Measurements from ENCODE around the gene MAFG. TPM values are rescaled to one million over a fixed set of nuclear protein-coding genes. Genes with fewer than 3 reads are reported as not detected.

Gene MAFG
- total and polyA plus RNA-seq, 3 experiments from 2014 or later = 2.5 to 34.7 (median 28.4) TPM

- H3K4me1 ChIP-seq (ENCODE audit: insufficient read depth, low read length) = no peaks in the 10 kb centered on the region
- Mint-ChIP-seq H3K27ac (no peak overlapping the region), H3K27me3 (peaks cover 8 to 12% of the 10 kb centered on the region in 2 donors), H3K4me1 (peaks cover 4 to 7% (median 6%) of the 10 kb centered on the region in 3 donors), H3K9me3 (no peaks in the 10 kb centered on the region), H3K4me3 (no peak overlapping the region), H3K36me3 (peaks cover 0 to 50% (median 6%) of the 10 kb centered on the region in 3 donors)
- H3K4me3 ChIP-seq (ENCODE audit: low read length) = no peak overlapping the region
- no peaks in the 10 kb centered on the region for H3K36me3 ChIP-seq (ENCODE audit: insufficient read depth, low read length)
- H3K9me3 ChIP-seq (ENCODE audit: low read length) = no peaks in the 10 kb centered on the region
- peaks cover 7% of the 10 kb centered on the region for H3K27me3 ChIP-seq (ENCODE audit: insufficient read depth, low read length, poor library complexity, severe bottlenecking)
- POLR2A ChIA-PET = no interaction called here
- CTCF ChIA-PET = no interaction called here
- no peak overlapping the region for H3K27ac ChIP-seq (ENCODE audit: low read depth, low read length)
- DNase-seq = no peak
Measured at GRCh38 chr17:81903896-81904599, 23.5 kb downstream of the MAFG start.

GRCh38 chr17:81903415-81903831, 24.1 kb downstream of the MAFG start:
- peaks cover 8 to 12% of the 10 kb centered on the region in 2 donors for H3K27me3 Mint-ChIP-seq
- H3K4me3 Mint-ChIP-seq = peak overlapping the region in 1 of 7 donors; percentile 32
- Histone ChIP-seq H3K27ac (ENCODE audit: low read depth, low read length) (no peak overlapping the region), H3K4me3 (ENCODE audit: low read length) (no peak overlapping the region), H3K36me3 (ENCODE audit: insufficient read depth, low read length) (no peaks in the 10 kb centered on the region), H3K4me1 (ENCODE audit: insufficient read depth, low read length) (no peaks in the 10 kb centered on the region), H3K27me3 (ENCODE audit: insufficient read depth, low read length, poor library complexity, severe bottlenecking) (peaks cover 7% of the 10 kb centered on the region), H3K9me3 (ENCODE audit: low read length) (no peaks in the 10 kb centered on the region)
- peaks cover 0 to 53% (median 6%) of the 10 kb centered on the region in 3 donors for H3K36me3 Mint-ChIP-seq
- ChIA-PET CTCF (no interaction called here), POLR2A (no interaction called here)
- H3K4me1 Mint-ChIP-seq = peaks cover 4 to 7% (median 6%) of the 10 kb centered on the region in 3 donors
- DNase-seq = no peak
- no peaks in the 10 kb centered on the region for H3K9me3 Mint-ChIP-seq
- no peak overlapping the region for H3K27ac Mint-ChIP-seq

- no peaks in the 10 kb centered on the region for H3K4me1 ChIP-seq (ENCODE audit: insufficient read depth, low read length)
- DNase-seq = no peak
- H3K4me3 Mint-ChIP-seq = no peak overlapping the region
- H3K27ac ChIP-seq (ENCODE audit: low read depth, low read length) = no peak overlapping the region
- H3K4me3 ChIP-seq (ENCODE audit: low read length) = no peak overlapping the region
- no peak overlapping the region for H3K27ac Mint-ChIP-seq
- peaks cover 0 to 53% (median 6%) of the 10 kb centered on the region in 3 donors for H3K36me3 Mint-ChIP-seq
- ChIA-PET POLR2A (no interaction called here), CTCF (no interaction called here)
- peaks cover 4 to 7% (median 6%) of the 10 kb centered on the region in 3 donors for H3K4me1 Mint-ChIP-seq
- H3K27me3 Mint-ChIP-seq = peaks cover 8 to 12% of the 10 kb centered on the region in 2 donors
- no peaks in the 10 kb centered on the region for H3K9me3 Mint-ChIP-seq
- H3K9me3 ChIP-seq (ENCODE audit: low read length) = no peaks in the 10 kb centered on the region
- H3K27me3 ChIP-seq (ENCODE audit: insufficient read depth, low read length, poor library complexity, severe bottlenecking) = peaks cover 7% of the 10 kb centered on the region
- no peaks in the 10 kb centered on the region for H3K36me3 ChIP-seq (ENCODE audit: insufficient read depth, low read length)
Measured at GRCh38 chr17:81902653-81903414, 24.7 kb downstream of the MAFG start.

DNA sequence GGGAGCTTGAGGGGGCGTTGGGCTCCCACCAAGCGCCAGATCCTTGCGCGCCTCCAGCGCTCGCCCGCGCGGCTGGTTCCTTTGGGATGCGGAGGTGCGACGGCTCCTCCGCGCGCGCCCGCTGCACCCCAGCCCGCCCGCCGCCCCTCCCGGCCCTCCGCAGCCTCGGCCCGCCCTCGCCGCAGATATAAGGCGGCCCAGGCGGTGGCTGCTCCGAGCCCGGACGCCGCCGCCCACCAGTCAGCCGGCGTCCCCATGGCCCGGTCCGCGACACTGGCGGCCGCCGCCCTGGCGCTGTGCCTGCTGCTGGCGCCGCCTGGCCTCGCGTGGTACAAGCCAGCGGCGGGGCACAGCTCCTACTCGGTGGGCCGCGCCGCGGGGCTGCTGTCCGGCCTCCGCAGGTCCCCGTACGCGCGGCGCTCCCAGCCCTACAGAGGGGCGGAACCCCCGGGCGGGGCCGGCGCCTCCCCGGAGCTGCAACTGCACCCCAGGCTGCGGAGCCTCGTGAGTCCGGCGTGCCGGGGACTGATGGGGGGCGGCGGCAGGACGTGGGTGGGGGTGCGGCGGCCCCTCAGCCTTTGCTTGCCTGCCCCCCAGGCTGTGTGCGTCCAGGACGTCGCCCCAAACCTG, 25.4 kb downstream of the MAFG start, which contains the start of gene NPB:
NPB (plus strand) TSS at position 216 of the 630 bp plus-strand sequence; CDS start at position 256, 40 bp downstream.
- Histone ChIP-seq H3K4me3 (ENCODE audit: low read length) (no peak within 1 kb of the TSS), H3K4me1 (ENCODE audit: insufficient read depth, low read length) (no peaks in the 10 kb centered on the region), H3K9me3 (ENCODE audit: low read length) (no peaks in the 10 kb centered on the region), H3K27ac (ENCODE audit: low read depth, low read length) (no peak within 1 kb of the TSS), H3K36me3 (ENCODE audit: insufficient read depth, low read length) (no peaks in the 10 kb centered on the region), H3K27me3 (ENCODE audit: insufficient read depth, low read length, poor library complexity, severe bottlenecking) (peaks cover 7% of the 10 kb centered on the region)
- POLR2A ChIA-PET = no interaction called here
- CTCF ChIA-PET = interaction anchor here (0.8 kb wide), 1 partner anchor 649 kb away, joined by 3 read pairs; no protein-coding TSS in a partner anchor
- Mint-ChIP-seq H3K9me3 (no peaks in the 10 kb centered on the region), H3K4me1 (peaks cover 4 to 7% (median 6%) of the 10 kb centered on the region in 3 donors), H3K36me3 (peaks cover 0 to 53% (median 6%) of the 10 kb centered on the region in 3 donors), H3K27me3 (peaks cover 8 to 12% of the 10 kb centered on the region in 2 donors), H3K4me3 (peak within 1 kb of the TSS in 5 of 7 donors; percentile 28 to 81 (median 39)), H3K27ac (no peak within 1 kb of the TSS)
- DNase-seq = no peak

- Histone ChIP-seq H3K27ac (ENCODE audit: low read depth, low read length) (no peak overlapping the region), H3K36me3 (ENCODE audit: insufficient read depth, low read length) (no peaks in the 10 kb centered on the region), H3K4me1 (ENCODE audit: insufficient read depth, low read length) (no peaks in the 10 kb centered on the region), H3K9me3 (ENCODE audit: low read length) (no peaks in the 10 kb centered on the region), H3K27me3 (ENCODE audit: insufficient read depth, low read length, poor library complexity, severe bottlenecking) (peaks cover 7% of the 10 kb centered on the region), H3K4me3 (ENCODE audit: low read length) (no peak overlapping the region)
- peaks cover 0 to 51% (median 6%) of the 10 kb centered on the region in 3 donors for H3K36me3 Mint-ChIP-seq
- peaks cover 4 to 7% (median 6%) of the 10 kb centered on the region in 3 donors for H3K4me1 Mint-ChIP-seq
- POLR2A ChIA-PET = no interaction called here
- peaks cover 8 to 12% of the 10 kb centered on the region in 2 donors for H3K27me3 Mint-ChIP-seq
- H3K27ac Mint-ChIP-seq = no peak overlapping the region
- peak overlapping the region in 6 of 7 donors; percentile 10 to 81 (median 42) for H3K4me3 Mint-ChIP-seq
- CTCF ChIA-PET = interaction anchor here (0.8 kb wide), 1 partner anchor 648 kb away, joined by 3 read pairs; no protein-coding TSS in a partner anchor
- H3K9me3 Mint-ChIP-seq = no peaks in the 10 kb centered on the region
- DNase-seq = no peak
Measured at GRCh38 chr17:81901167-81902022, 26.1 kb downstream of the MAFG start.

- peaks cover 8 to 12% of the 10 kb centered on the region in 2 donors for H3K27me3 Mint-ChIP-seq
- H3K9me3 Mint-ChIP-seq = no peaks in the 10 kb centered on the region
- H3K27ac Mint-ChIP-seq = peak overlapping the region in 1 of 8 donors; percentile 36
- H3K4me3 Mint-ChIP-seq = peak overlapping the region in 1 of 7 donors; percentile 81
- no peak overlapping the region for H3K4me3 ChIP-seq (ENCODE audit: low read length)
- H3K27me3 ChIP-seq (ENCODE audit: insufficient read depth, low read length, poor library complexity, severe bottlenecking) = peaks cover 7% of the 10 kb centered on the region
- H3K36me3 ChIP-seq (ENCODE audit: insufficient read depth, low read length) = no peaks in the 10 kb centered on the region
- H3K9me3 ChIP-seq (ENCODE audit: low read length) = no peaks in the 10 kb centered on the region
- peaks cover 4 to 7% (median 6%) of the 10 kb centered on the region in 3 donors for H3K4me1 Mint-ChIP-seq
- POLR2A ChIA-PET = no interaction called here
- H3K4me1 ChIP-seq (ENCODE audit: insufficient read depth, low read length) = no peaks in the 10 kb centered on the region
- H3K27ac ChIP-seq (ENCODE audit: low read depth, low read length) = no peak overlapping the region
- DNase-seq = no peak
- peaks cover 0 to 50% (median 8%) of the 10 kb centered on the region in 3 donors for H3K36me3 Mint-ChIP-seq
- CTCF ChIA-PET = no interaction called here
Measured at GRCh38 chr17:81900181-81900820, 27.2 kb downstream of the MAFG start.

GRCh38 chr17:81899514-81900166, 27.9 kb downstream of the MAFG start:
- Histone ChIP-seq H3K36me3 (ENCODE audit: insufficient read depth, low read length) (no peaks in the 10 kb centered on the region), H3K27ac (ENCODE audit: low read depth, low read length) (no peak overlapping the region), H3K27me3 (ENCODE audit: insufficient read depth, low read length, poor library complexity, severe bottlenecking) (peaks cover 7% of the 10 kb centered on the region), H3K4me3 (ENCODE audit: low read length) (no peak overlapping the region), H3K4me1 (ENCODE audit: insufficient read depth, low read length) (no peaks in the 10 kb centered on the region), H3K9me3 (ENCODE audit: low read length) (no peaks in the 10 kb centered on the region)
- POLR2A ChIA-PET = no interaction called here
- H3K27ac Mint-ChIP-seq = peak overlapping the region in 1 of 8 donors; percentile 25
- no peaks in the 10 kb centered on the region for H3K9me3 Mint-ChIP-seq
- CTCF ChIA-PET = no interaction called here
- DNase-seq = no peak
- peaks cover 8 to 12% of the 10 kb centered on the region in 2 donors for H3K27me3 Mint-ChIP-seq
- peaks cover 0 to 49% (median 8%) of the 10 kb centered on the region in 3 donors for H3K36me3 Mint-ChIP-seq
- no peak overlapping the region for H3K4me3 Mint-ChIP-seq
- peaks cover 4 to 7% (median 6%) of the 10 kb centered on the region in 3 donors for H3K4me1 Mint-ChIP-seq
